ENCODE measurements around the gene PPP1CB.

PPP1CB gene

DNA sequence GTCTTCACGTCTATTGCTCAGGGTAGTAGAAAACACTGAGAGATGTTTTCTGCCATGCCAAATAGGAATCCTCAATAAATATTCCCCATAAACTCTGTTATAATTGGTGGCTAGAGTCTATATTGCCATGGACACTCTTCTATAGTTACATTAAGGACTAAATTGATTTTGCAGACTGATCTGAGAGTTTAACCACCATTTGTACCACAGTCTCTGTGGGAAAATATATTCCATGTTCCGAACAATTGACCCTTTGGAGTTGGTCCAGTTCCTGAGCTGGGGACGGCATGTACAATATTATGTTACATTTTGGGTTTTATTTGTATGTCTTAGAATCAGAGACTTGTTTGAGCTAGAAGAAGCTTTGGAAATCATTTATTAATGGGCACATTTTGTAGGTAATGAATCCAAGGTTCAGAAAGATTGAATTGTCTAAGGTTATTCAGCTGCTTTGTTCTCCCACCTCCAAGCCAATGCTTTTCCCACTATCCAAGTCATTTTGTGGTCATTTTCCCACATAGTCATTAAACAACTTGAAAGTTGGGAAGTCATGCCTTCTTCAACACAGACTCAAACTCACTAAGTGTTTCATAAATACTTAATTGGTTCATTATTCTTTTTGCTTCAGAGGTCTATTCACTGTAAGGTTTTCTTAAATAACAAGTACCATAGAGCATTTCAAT lies 5.1 kb upstream of the PPP1CB start:
- no peak for ATAC-seq
- no peak for TF ChIP-seq SNAI2 (CRISPR knock-in tag; IDR thresholded peaks at IDR 0.05)
- no peak for TF ChIP-seq PPARA (CRISPR knock-in tag; IDR thresholded peaks at IDR 0.05; ENCODE audit: borderline replicate concordance)
- TF ChIP-seq OSR1 (CRISPR knock-in tag; IDR thresholded peaks at IDR 0.05), result no peak
- TF ChIP-seq ZNF70 (CRISPR knock-in tag; IDR thresholded peaks at IDR 0.05), result no peak
- TF ChIP-seq, protein P1, sequence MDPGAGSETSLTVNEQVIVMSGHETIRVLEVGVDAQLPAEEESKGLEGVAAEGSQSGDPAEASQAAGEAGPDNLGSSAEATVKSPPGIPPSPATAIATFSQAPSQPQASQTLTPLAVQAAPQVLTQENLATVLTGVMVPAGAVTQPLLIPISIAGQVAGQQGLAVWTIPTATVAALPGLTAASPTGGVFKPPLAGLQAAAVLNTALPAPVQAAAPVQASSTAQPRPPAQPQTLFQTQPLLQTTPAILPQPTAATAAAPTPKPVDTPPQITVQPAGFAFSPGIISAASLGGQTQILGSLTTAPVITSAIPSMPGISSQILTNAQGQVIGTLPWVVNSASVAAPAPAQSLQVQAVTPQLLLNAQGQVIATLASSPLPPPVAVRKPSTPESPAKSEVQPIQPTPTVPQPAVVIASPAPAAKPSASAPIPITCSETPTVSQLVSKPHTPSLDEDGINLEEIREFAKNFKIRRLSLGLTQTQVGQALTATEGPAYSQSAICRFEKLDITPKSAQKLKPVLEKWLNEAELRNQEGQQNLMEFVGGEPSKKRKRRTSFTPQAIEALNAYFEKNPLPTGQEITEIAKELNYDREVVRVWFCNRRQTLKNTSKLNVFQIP (CRISPR knock-in tag; IDR thresholded peaks at IDR 0.05; ENCODE audit: borderline replicate concordance, low read depth), result no peak
- TF ChIP-seq RARB (CRISPR knock-in tag; IDR thresholded peaks at IDR 0.05), result no peak
- no peak for TF ChIP-seq CSDC2 (CRISPR knock-in tag; IDR thresholded peaks at IDR 0.05)
- TF ChIP-seq PATZ1 (CRISPR knock-in tag; IDR thresholded peaks at IDR 0.05; ENCODE audit: borderline replicate concordance), result no peak
- TF ChIP-seq GLIS3 (CRISPR knock-in tag; IDR thresholded peaks at IDR 0.05), result no peak
- no peak for TF ChIP-seq CSRNP3 (CRISPR knock-in tag; IDR thresholded peaks at IDR 0.05)
- TF ChIP-seq ZFP3 (CRISPR knock-in tag; IDR thresholded peaks at IDR 0.05), result no peak
- no peak for TF ChIP-seq BACH2 (CRISPR knock-in tag; IDR thresholded peaks at IDR 0.05; ENCODE audit: borderline replicate concordance)
- TF ChIP-seq ZNF565 (CRISPR knock-in tag; conservative IDR thresholded peaks at IDR 0.05; ENCODE audit: low read depth), result no peak
- TF ChIP-seq, protein P2, sequence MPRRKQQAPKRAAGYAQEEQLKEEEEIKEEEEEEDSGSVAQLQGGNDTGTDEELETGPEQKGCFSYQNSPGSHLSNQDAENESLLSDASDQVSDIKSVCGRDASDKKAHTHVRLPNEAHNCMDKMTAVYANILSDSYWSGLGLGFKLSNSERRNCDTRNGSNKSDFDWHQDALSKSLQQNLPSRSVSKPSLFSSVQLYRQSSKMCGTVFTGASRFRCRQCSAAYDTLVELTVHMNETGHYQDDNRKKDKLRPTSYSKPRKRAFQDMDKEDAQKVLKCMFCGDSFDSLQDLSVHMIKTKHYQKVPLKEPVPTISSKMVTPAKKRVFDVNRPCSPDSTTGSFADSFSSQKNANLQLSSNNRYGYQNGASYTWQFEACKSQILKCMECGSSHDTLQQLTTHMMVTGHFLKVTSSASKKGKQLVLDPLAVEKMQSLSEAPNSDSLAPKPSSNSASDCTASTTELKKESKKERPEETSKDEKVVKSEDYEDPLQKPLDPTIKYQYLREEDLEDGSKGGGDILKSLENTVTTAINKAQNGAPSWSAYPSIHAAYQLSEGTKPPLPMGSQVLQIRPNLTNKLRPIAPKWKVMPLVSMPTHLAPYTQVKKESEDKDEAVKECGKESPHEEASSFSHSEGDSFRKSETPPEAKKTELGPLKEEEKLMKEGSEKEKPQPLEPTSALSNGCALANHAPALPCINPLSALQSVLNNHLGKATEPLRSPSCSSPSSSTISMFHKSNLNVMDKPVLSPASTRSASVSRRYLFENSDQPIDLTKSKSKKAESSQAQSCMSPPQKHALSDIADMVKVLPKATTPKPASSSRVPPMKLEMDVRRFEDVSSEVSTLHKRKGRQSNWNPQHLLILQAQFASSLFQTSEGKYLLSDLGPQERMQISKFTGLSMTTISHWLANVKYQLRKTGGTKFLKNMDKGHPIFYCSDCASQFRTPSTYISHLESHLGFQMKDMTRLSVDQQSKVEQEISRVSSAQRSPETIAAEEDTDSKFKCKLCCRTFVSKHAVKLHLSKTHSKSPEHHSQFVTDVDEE (CRISPR knock-in tag; IDR thresholded peaks at IDR 0.05), result no peak
- TF ChIP-seq, protein P3, sequence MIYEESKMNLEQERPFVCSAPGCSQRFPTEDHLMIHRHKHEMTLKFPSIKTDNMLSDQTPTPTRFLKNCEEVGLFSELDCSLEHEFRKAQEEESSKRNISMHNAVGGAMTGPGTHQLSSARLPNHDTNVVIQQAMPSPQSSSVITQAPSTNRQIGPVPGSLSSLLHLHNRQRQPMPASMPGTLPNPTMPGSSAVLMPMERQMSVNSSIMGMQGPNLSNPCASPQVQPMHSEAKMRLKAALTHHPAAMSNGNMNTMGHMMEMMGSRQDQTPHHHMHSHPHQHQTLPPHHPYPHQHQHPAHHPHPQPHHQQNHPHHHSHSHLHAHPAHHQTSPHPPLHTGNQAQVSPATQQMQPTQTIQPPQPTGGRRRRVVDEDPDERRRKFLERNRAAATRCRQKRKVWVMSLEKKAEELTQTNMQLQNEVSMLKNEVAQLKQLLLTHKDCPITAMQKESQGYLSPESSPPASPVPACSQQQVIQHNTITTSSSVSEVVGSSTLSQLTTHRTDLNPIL (CRISPR knock-in tag; IDR thresholded peaks at IDR 0.05; ENCODE audit: low read depth), result no peak
- no peak for TF ChIP-seq ARNTL (CRISPR knock-in tag; IDR thresholded peaks at IDR 0.05; ENCODE audit: borderline replicate concordance, low read depth)
- TF ChIP-seq ZFP30 (CRISPR knock-in tag; IDR thresholded peaks at IDR 0.05), result no peak
- no peak for TF ChIP-seq ISL1 (CRISPR knock-in tag; IDR thresholded peaks at IDR 0.05)
- TF ChIP-seq ESRRG (CRISPR knock-in tag; IDR thresholded peaks at IDR 0.05), result no peak
- TF ChIP-seq TCF4 (CRISPR knock-in tag; IDR thresholded peaks at IDR 0.05; ENCODE audit: borderline replicate concordance), result no peak

GRCh38 chr2:28747714-28748113 lies 3.9 kb upstream of the PPP1CB start:
- ATAC-seq, result no peak
- TF ChIP-seq ZFP30 (CRISPR knock-in tag; IDR thresholded peaks at IDR 0.05) (no peak), PPARA (CRISPR knock-in tag; IDR thresholded peaks at IDR 0.05; ENCODE audit: borderline replicate concordance) (no peak), ZNF565 (CRISPR knock-in tag; conservative IDR thresholded peaks at IDR 0.05; ENCODE audit: low read depth) (no peak), ZFP3 (CRISPR knock-in tag; IDR thresholded peaks at IDR 0.05) (no peak), GLIS3 (CRISPR knock-in tag; IDR thresholded peaks at IDR 0.05) (no peak), PATZ1 (CRISPR knock-in tag; IDR thresholded peaks at IDR 0.05; ENCODE audit: borderline replicate concordance) (no peak), ZNF70 (CRISPR knock-in tag; IDR thresholded peaks at IDR 0.05) (no peak), RARB (CRISPR knock-in tag; IDR thresholded peaks at IDR 0.05) (no peak), OSR1 (CRISPR knock-in tag; IDR thresholded peaks at IDR 0.05) (no peak), ISL1 (CRISPR knock-in tag; IDR thresholded peaks at IDR 0.05) (no peak), CSDC2 (CRISPR knock-in tag; IDR thresholded peaks at IDR 0.05) (no peak), TCF4 (CRISPR knock-in tag; IDR thresholded peaks at IDR 0.05; ENCODE audit: borderline replicate concordance) (no peak), BACH2 (CRISPR knock-in tag; IDR thresholded peaks at IDR 0.05; ENCODE audit: borderline replicate concordance) (no peak)
- TF ChIP-seq, protein P3 (CRISPR knock-in tag; IDR thresholded peaks at IDR 0.05; ENCODE audit: low read depth), result no peak
- TF ChIP-seq, protein P2 (CRISPR knock-in tag; IDR thresholded peaks at IDR 0.05), result no peak

Measured in SK-N-SH treated with all-trans-retinoic acid at 6 μM for 48 hours (cell line).